H9 (cell line): ENCODE measurements around the gene DOCK1. TPM values are rescaled to one million over a fixed set of nuclear protein-coding genes. Genes with fewer than 3 reads are reported as not detected.

Source experiments
- DNase-seq: peaks from one replicate; pipeline ENCODE4 v3.0.0-alpha.2; 2017
- H2AFZ ChIP-seq: one replicate; pipeline ENCODE4 v1.6.1; 2013; ENCODE audit warnings: mild to moderate bottlenecking, low read length, control low read depth, moderate library complexity
- H2AK5ac ChIP-seq: 2 replicates; pipeline ENCODE4 v1.6.1; 2013; ENCODE audit warnings: low read length, control low read depth, mixed read lengths; ENCODE audit not compliant: insufficient read length
- H2BK120ac ChIP-seq: one replicate; pipeline ENCODE4 v1.6.1; 2013; ENCODE audit warnings: low read depth, mild to moderate bottlenecking, low read length, control low read depth, inconsistent platforms; ENCODE audit not compliant: poor library complexity, severe bottlenecking
- H2BK12ac ChIP-seq: 2 replicates; pipeline ENCODE4 v1.6.1; 2013; ENCODE audit warnings: low read length, control low read depth, mixed read lengths, low read depth; ENCODE audit not compliant: insufficient read length
- H2BK15ac ChIP-seq: 2 replicates; pipeline ENCODE4 v1.6.1; 2013; ENCODE audit warnings: low read depth, low read length, control low read depth
- H2BK20ac ChIP-seq: one replicate; pipeline ENCODE4 v1.6.1; 2013; ENCODE audit warnings: low read depth, mild to moderate bottlenecking, low read length, control low read depth, inconsistent platforms; ENCODE audit not compliant: poor library complexity, severe bottlenecking
- H2BK5ac ChIP-seq: 2 replicates; pipeline ENCODE4 v1.6.1; 2013; ENCODE audit warnings: low read length, control low read depth, mixed read lengths; ENCODE audit not compliant: insufficient read length
- H3K14ac ChIP-seq: 2 replicates; pipeline ENCODE4 v1.6.1; 2013; ENCODE audit warnings: low read length, control low read depth; ENCODE audit not compliant: insufficient read depth
- H3K18ac ChIP-seq: 2 replicates; pipeline ENCODE4 v1.6.1; 2013; ENCODE audit warnings: low read depth, mild to moderate bottlenecking, mixed read lengths, low read length, control low read depth; ENCODE audit not compliant: insufficient read length
- H3K23ac ChIP-seq: 2 replicates; pipeline ENCODE4 v1.6.1; 2013; ENCODE audit warnings: low read length, control low read depth, mixed read lengths, low read depth; ENCODE audit not compliant: insufficient read length
- H3K23me2 ChIP-seq: 2 replicates; pipeline ENCODE4 v1.6.1; 2013; ENCODE audit warnings: low read depth, mild to moderate bottlenecking, mixed read lengths, low read length, control low read depth; ENCODE audit not compliant: insufficient read length, poor library complexity, severe bottlenecking
- H3K27ac ChIP-seq: 2 replicates; pipeline ENCODE4 v1.5.1; 2013; ENCODE audit warnings: low read length, control low read depth, mixed read lengths, low read depth; ENCODE audit not compliant: insufficient read length
- H3K27me3 ChIP-seq: 2 replicates; pipeline ENCODE4 v1.6.1; 2013; ENCODE audit warnings: low read length, control low read depth, inconsistent platforms; ENCODE audit not compliant: insufficient read depth
- H3K4ac ChIP-seq: 2 replicates; pipeline ENCODE4 v1.6.1; 2013; ENCODE audit warnings: low read depth, mild to moderate bottlenecking, control low read depth, inconsistent platforms, low read length, moderate library complexity
- H3K4me1 ChIP-seq: 2 replicates; pipeline ENCODE4 v1.6.1; 2013; ENCODE audit warnings: low read length, control low read depth, inconsistent platforms; ENCODE audit not compliant: insufficient read depth
- H3K4me2 ChIP-seq: 2 replicates; pipeline ENCODE4 v1.6.1; 2013; ENCODE audit warnings: low read length, control low read depth, mixed read lengths; ENCODE audit not compliant: insufficient read length, insufficient read depth
- H3K56ac ChIP-seq: 2 replicates; pipeline ENCODE4 v1.6.1; 2013; ENCODE audit warnings: low read depth, mild to moderate bottlenecking, mixed read lengths, low read length, control low read depth; ENCODE audit not compliant: insufficient read length
- H3K79me1 ChIP-seq: 2 replicates; pipeline ENCODE4 v1.6.1; 2013; ENCODE audit warnings: low read depth, mild to moderate bottlenecking, moderate library complexity, low read length, control low read depth, inconsistent platforms; ENCODE audit not compliant: insufficient read depth, poor library complexity, severe bottlenecking
- H3K79me2 ChIP-seq: 2 replicates; pipeline ENCODE4 v1.6.1; 2013; ENCODE audit warnings: low read length, control low read depth, inconsistent platforms; ENCODE audit not compliant: insufficient read depth
- H3K9ac ChIP-seq: 2 replicates; pipeline ENCODE4 v1.6.1; 2013; ENCODE audit warnings: low read length, control low read depth, mixed read lengths; ENCODE audit not compliant: insufficient read length; ENCODE audit errors: extremely low read depth
- H3K9me3 ChIP-seq: one replicate; pipeline ENCODE4 v1.6.1; 2013; ENCODE audit warnings: low read depth, low read length, inconsistent platforms; ENCODE audit not compliant: control insufficient read depth
- H3T11ph ChIP-seq: one replicate; pipeline ENCODE4 v1.6.1; 2013; ENCODE audit warnings: mild to moderate bottlenecking, low read length, control low read depth, inconsistent platforms
- H4K20me1 ChIP-seq: one replicate; pipeline ENCODE4 v1.6.1; 2013; ENCODE audit not compliant: control insufficient read depth, insufficient read length, insufficient read depth
- H4K5ac ChIP-seq: 2 replicates; pipeline ENCODE4 v1.6.1; 2013; ENCODE audit warnings: low read depth, mild to moderate bottlenecking, mixed read lengths, low read length, control low read depth; ENCODE audit not compliant: insufficient read length
- H4K8ac ChIP-seq: replicated peaks from 2 replicates; pipeline ENCODE4 v1.6.1; 2013; ENCODE audit warnings: low read length, control low read depth, mixed read lengths, low read depth; ENCODE audit not compliant: insufficient read length
- H4K91ac ChIP-seq: 2 replicates; pipeline ENCODE4 v1.6.1; 2013; ENCODE audit warnings: low read depth, mild to moderate bottlenecking, moderate library complexity, mixed read lengths, low read length, control low read depth; ENCODE audit not compliant: insufficient read length
- H3K27ac Mint-ChIP-seq, 3 experiments: 2 replicates in 2 of 3; 3 replicates in 1 of 3; pipeline ENCODE4 v1.8.0; 2020 to 2021; ENCODE audit warnings: mixed read lengths in 3 of 3, mild to moderate bottlenecking in 1 of 3, moderate library complexity in 1 of 3
- H3K27me3 Mint-ChIP-seq: 2 replicates; pipeline ENCODE4 v1.8.0; 2021; ENCODE audit warnings: low read depth, mild to moderate bottlenecking, moderate library complexity, mixed read lengths
- H3K36me3 Mint-ChIP-seq, 3 experiments: 2 replicates in 2 of 3; 3 replicates in 1 of 3; pipeline ENCODE4 v1.8.0; 2020 to 2021; ENCODE audit warnings: low read depth in 3 of 3, mixed read lengths in 3 of 3; ENCODE audit not compliant: insufficient read depth in 1 of 3
- H3K4me1 Mint-ChIP-seq, 2 experiments: 2 replicates each; pipeline ENCODE4 v1.8.0; 2020; ENCODE audit warnings: mixed read lengths in 2 of 2
- H3K4me3 Mint-ChIP-seq, 2 experiments: 2 replicates in 1 of 2; 3 replicates in 1 of 2; pipeline ENCODE4 v1.8.0; 2020 to 2021; ENCODE audit warnings: mild to moderate bottlenecking in 2 of 2, mixed read lengths in 2 of 2, moderate library complexity in 1 of 2
- H3K9me3 Mint-ChIP-seq, 2 experiments: 2 replicates in 1 of 2; 3 replicates in 1 of 2; pipeline ENCODE4 v1.8.0; 2020; ENCODE audit warnings: mild to moderate bottlenecking in 2 of 2, mixed read lengths in 2 of 2, moderate library complexity in 1 of 2
- WGBS: extraction: QIAGEN DNeasy Blood & Tissue Kit; methylation state at CpG from one replicate; pipeline ENCODE4 v1.1.7; 2013; ENCODE audit warnings: missing lambda C conversion rate, low lambda C conversion rate, mixed read lengths; ENCODE audit not compliant: insufficient read length; ENCODE audit errors: extremely low coverage; 5-methylcytosine and 5-hydroxymethylcytosine counted together
- total RNA-seq: library from RNA; stranded (reverse); gene quantifications from 2 replicates; pipeline ENCODE4 v1.2.1, GENCODE V29; 2021
- TF ChIP-seq, protein P1 (sequence below): fragments of 200-600 bp; sonication (generic); conservative IDR thresholded peaks from 3 replicates; pipeline ENCODE4 v1.8.0; 2021; ENCODE audit warnings: antibody characterized with exemption, mild to moderate bottlenecking

The DOCK1 gene
- total RNA-seq, 1 experiment from 2014 or later, result 57.0 TPM

DNA sequence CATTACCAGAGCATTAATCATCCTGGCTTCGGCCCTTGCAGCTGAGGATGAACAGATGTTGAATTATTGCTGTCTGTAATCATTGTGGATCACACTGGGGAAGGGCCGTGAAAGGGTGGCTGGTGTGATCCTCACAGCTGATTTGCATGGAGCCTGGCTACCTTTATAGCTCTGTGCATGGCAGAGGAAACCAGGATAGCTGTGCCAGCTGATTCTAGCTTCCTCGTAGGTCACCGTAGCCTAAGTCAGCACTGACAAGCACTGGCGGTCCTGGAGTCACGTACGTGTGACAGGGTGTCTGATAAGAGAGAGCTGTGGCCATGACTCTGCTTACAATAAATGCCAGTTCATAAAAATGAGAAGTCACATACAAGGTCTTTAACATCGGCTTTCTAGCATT is 214.7 kb downstream of the DOCK1 start:
- Histone ChIP-seq H3K79me2 (no peaks in the 10 kb centered on the region), H3K4ac (no peak overlapping the region), H3T11ph (no peak overlapping the region), H3K23ac (no peak overlapping the region), H4K5ac (no peak overlapping the region), H2AK5ac (no peak overlapping the region), H3K23me2 (peaks cover 3% of the 10 kb centered on the region), H3K79me1 (no peaks in the 10 kb centered on the region), H2BK20ac (no peak overlapping the region), H2BK120ac (no peak overlapping the region), H3K4me2 (no peak overlapping the region), H3K27me3 (no peaks in the 10 kb centered on the region), H4K20me1 (no peaks in the 10 kb centered on the region), H3K4me1 (peaks cover 2% of the 10 kb centered on the region; the same call in 1 of the 2 replicates), H4K8ac (no peak overlapping the region), H2BK5ac (no peak overlapping the region), H2BK15ac (no peak overlapping the region), H3K27ac (no peak overlapping the region), H4K91ac (no peak overlapping the region), H3K9me3 (no peaks in the 10 kb centered on the region), H2BK12ac (no peak overlapping the region), H2AFZ (no peak overlapping the region), H3K56ac (no peak overlapping the region), H3K14ac (no peak overlapping the region), H3K9ac (no peak overlapping the region), H3K18ac (no peak overlapping the region)
- Mint-ChIP-seq H3K27me3 (no peaks in the 10 kb centered on the region), H3K4me3 (no peak overlapping the region), H3K36me3 (peaks cover 4 to 8% (median 6%) of the 10 kb centered on the region in 3 experiments; a peak in 6 of 7 replicates), H3K4me1 (peaks cover 3% of the 10 kb centered on the region in 2 experiments), H3K9me3 (no peaks in the 10 kb centered on the region), H3K27ac (no peak overlapping the region)
- no CpG with 5 or more reads among the region's 8 CpGs for WGBS
- TF ChIP-seq, protein P1, sequence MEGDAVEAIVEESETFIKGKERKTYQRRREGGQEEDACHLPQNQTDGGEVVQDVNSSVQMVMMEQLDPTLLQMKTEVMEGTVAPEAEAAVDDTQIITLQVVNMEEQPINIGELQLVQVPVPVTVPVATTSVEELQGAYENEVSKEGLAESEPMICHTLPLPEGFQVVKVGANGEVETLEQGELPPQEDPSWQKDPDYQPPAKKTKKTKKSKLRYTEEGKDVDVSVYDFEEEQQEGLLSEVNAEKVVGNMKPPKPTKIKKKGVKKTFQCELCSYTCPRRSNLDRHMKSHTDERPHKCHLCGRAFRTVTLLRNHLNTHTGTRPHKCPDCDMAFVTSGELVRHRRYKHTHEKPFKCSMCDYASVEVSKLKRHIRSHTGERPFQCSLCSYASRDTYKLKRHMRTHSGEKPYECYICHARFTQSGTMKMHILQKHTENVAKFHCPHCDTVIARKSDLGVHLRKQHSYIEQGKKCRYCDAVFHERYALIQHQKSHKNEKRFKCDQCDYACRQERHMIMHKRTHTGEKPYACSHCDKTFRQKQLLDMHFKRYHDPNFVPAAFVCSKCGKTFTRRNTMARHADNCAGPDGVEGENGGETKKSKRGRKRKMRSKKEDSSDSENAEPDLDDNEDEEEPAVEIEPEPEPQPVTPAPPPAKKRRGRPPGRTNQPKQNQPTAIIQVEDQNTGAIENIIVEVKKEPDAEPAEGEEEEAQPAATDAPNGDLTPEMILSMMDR, result no peak
- no peak for DNase-seq
